Measurements from ENCODE around the gene PLCL1. TPM values are rescaled to one million over a fixed set of nuclear protein-coding genes. Genes with fewer than 3 reads are reported as not detected.

The PLCL1 gene
- total RNA-seq, 4 donors from 2014 or later = 5.4 to 21.8 (median 10.2) TPM

DNA sequence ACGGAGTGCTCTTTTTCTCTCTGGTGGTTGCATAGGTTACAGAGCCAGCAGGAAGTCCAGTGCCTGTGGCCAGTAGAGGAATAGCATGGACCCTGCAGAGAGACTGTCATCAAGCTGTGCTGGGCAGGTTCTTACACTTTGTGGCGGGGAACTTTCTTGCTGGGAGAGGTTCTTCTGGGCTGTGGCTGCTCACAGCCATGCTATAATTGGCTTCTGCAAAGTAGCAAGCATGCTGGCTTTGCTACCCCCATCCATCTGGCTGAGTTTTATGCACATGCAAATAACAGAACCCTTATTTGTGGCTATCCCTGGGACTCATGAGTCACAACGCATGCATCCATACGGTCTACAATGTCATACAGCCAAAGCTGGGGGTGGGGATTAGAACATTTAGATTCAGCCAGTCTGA, 68.9 kb downstream of the PLCL1 start:
- DNase-seq (ENCODE audit: low spot score) (no peak), ATAC-seq (ENCODE audit: low FRiP score) (no peak)
- TF ChIP-seq, protein P1, sequence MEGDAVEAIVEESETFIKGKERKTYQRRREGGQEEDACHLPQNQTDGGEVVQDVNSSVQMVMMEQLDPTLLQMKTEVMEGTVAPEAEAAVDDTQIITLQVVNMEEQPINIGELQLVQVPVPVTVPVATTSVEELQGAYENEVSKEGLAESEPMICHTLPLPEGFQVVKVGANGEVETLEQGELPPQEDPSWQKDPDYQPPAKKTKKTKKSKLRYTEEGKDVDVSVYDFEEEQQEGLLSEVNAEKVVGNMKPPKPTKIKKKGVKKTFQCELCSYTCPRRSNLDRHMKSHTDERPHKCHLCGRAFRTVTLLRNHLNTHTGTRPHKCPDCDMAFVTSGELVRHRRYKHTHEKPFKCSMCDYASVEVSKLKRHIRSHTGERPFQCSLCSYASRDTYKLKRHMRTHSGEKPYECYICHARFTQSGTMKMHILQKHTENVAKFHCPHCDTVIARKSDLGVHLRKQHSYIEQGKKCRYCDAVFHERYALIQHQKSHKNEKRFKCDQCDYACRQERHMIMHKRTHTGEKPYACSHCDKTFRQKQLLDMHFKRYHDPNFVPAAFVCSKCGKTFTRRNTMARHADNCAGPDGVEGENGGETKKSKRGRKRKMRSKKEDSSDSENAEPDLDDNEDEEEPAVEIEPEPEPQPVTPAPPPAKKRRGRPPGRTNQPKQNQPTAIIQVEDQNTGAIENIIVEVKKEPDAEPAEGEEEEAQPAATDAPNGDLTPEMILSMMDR (IDR thresholded peaks at IDR 0.05) = no peak

DNA sequence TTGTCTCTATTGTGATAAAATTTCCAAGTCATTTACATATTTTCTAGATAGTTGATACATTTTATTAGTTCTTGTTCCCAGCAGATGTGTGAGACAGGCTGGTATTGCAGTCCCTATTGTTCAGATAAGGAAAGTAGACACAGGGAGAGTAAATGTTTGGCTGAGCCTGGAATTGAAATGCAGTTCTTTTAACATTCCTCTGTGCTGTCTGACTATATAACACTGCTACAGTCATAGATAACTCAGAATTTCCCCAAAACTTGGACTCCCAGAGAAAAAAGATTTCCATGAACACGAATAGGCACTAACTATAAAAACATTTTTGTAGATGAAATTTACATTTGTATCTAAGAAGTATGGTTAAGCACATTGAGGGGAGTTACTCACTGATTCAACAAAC, 71.4 kb downstream of the PLCL1 start:
- ATAC-seq (ENCODE audit: low FRiP score) (no peak), DNase-seq (ENCODE audit: low spot score) (no peak)
- TF ChIP-seq, protein P1 (IDR thresholded peaks at IDR 0.05) = no peak

DNA sequence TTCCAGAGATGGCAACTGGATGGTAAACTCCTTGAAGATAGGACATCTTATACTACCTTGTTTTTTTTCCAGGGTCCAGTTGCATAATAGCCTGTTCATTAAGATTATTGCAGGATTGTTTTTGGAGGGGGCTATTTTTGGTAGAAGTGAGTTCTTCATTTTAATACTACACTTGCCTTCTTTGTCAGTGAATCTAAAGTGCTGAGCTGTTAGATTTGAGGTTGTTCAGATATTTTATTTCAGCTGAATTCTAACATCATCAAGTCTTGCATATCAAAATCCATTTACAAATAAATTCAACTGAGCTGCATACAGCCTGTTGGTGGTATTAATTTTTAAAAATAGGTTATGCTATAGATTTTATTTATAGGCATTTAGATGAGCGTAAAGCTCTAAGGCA, 72.1 kb downstream of the PLCL1 start:
- DNase-seq (ENCODE audit: low spot score) (no peak), ATAC-seq (ENCODE audit: low FRiP score) (no peak)
- TF ChIP-seq, protein P1 (IDR thresholded peaks at IDR 0.05) = no peak

DNA sequence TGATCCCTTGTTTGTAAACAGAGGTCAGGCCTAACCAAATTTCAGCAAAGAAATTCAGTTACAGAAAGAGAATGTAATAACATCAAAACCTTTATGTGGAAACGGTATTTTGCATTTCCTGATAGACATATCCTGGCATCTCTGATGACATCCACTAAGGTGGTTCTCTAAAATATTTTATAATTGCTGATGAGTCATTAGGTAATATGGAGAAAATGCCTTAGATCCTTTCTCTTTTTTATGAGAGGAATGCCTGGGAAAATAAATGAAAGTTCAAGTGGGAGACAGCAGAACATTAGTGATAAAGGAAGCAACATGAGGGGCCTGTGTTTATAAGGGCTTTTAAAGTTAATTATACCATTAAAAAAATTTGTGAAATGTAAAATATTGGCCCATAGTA, 72.6 kb downstream of the PLCL1 start:
- ATAC-seq (ENCODE audit: low FRiP score) (no peak), DNase-seq (ENCODE audit: low spot score) (no peak)
- TF ChIP-seq, protein P1 (IDR thresholded peaks at IDR 0.05) = no peak

DNA sequence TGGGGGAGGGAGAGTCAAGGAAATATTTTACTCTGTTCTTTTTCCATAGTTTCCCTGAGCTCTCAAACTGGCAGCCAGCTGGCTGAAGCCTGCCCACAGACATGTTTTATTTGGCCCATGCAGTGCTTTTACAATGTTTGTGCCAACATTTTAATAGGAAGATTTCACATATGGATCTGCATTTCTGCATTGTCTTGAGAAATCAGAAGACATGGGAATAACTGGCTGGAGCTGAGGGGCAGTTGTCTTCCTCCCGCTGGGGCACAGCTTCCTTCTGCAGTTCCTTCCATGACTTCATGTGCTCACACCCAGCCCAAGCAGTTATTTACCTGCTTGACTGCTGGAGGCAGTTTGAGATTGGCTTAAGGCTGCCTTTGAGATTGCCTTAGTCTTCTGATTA, 74.4 kb downstream of the PLCL1 start:
- DNase-seq (ENCODE audit: low spot score) (no peak), ATAC-seq (ENCODE audit: low FRiP score) (no peak)
- TF ChIP-seq, protein P1 (IDR thresholded peaks at IDR 0.05) = no peak

DNA sequence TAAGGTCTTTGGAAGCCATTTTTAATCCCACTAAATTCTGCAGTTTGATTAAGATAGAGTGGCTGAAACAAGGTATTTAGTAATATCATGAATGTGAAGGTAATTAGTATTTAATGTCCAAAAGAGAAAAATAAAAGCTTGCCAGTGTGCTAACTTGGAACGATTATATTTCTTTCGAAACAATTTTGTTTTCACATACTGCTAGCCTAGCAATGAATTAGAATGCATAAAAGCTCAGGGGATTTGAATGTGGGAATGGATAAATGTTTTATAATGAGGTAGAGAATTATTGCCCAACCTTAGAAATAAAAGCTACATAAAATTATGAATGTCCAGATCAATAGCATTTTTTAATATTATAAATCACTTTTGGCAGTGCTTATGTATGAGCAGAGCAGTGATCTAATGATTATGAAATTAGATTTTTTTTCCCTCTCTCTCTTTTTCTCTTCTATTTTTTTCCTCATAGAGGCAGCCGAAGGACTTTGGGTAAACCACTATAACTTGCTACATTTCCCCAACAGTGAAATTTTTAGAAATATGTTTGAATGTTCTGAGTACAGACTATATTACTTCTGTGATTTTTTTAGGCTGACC, 75.5 kb downstream of the PLCL1 start:
- no peak for DNase-seq (ENCODE audit: low spot score)
- peak; percentile 46 for ATAC-seq (ENCODE audit: low FRiP score)
- TF ChIP-seq, protein P1 (IDR thresholded peaks at IDR 0.05) = no peak

DNA sequence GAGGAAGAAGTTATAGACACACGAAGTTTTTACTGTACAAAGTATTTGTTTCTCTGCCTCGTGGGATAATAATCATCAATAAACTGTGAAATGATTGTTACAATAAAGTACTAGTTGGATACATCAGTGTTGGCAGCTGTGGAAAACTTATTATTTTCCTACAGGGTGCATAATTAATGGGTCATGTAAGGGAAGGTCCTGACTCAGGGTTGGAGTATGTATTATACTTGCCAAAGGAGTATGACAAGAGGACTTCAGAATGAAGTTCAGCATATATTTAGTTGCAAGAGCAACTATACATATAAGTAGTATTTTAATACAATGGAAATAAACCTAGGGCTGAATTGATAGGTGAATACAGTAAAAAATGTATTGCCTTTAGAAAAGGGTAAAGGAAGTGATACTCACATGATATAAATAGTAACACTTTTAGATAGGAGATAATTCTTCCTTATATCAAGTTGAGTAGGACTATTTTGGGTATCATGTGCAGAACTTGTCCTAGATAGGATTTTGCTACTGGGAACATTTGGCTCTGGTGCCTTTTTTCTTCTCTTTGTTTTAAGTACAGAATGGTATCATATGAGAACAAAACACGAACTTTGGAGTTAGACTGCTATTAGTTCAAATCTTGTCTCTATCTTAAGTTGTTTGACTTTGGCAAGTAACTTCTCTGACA, 79.1 kb downstream of the PLCL1 start:
- ATAC-seq (ENCODE audit: low FRiP score) = no peak
- no peak for DNase-seq (ENCODE audit: low spot score)
- TF ChIP-seq, protein P1 (IDR thresholded peaks at IDR 0.05) = no peak
